Left ventricle myocardium superior (tissue), 1 donor: ENCODE data around the gene ALDH1A2. TPM values are rescaled to one million over a fixed set of nuclear protein-coding genes. Genes with fewer than 3 reads are reported as not detected.
A peak's percentile ranks its signal among the peaks of the same experiment; 100 is the strongest.
"Not testable (repeated sequence)": the region's sequence is repeated elsewhere in the genome, so short reads cannot be mapped to it uniquely, and the experiment has no call there.

Source experiments
- ATAC-seq: fragments of 200-7000 bp; cut with Tn5 transposase; one replicate; pipeline ENCODE4 v1.9.1; 2020; ENCODE audit warnings: mild to moderate bottlenecking, moderate library complexity
- DNase-seq: peaks from one replicate; pipeline ENCODE4 v3.0.0-alpha.2; 2020
- intact Hi-C: fragments of 100-400 bp; cut with micrococcal nuclease; formaldehyde crosslinking; loops from one replicate; pipeline ENCODE4 v1.11.0; 2022
- total RNA-seq: library from RNA; stranded (reverse); fragmentation: NEBNext Ultra II Directional; extraction: Animal tissue kit (Norgen Biotek cat#: 25700); gene quantifications from one replicate; pipeline ENCODE4 v1.2.1, GENCODE V29; 2021
- donor health status: DM: no; HTN: yes; CAD: no; lungs with severe emphysema.

ALDH1A2 gene
- total RNA-seq, 1 donor from 2014 or later = 10.4 TPM

DNA sequence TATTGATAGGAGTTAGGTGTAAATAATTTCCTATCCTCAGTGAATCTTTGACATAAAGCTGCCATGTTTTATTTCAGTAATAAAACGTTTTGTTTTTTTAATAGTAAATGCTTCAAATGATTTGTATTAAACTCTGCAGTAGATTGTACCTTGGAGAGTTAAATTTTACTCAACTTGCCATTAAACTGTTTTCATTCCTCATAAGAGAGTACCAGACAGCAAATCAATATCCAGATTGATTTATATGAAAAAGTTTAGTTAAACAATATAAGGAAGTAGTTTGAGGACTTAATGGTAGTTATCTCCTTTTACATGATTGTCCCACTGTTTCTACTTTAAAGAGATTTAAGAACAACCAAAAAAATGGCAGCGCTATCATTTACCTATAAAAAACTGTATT lies 18.4 kb downstream of the ALDH1A2 start:
- no peak for DNase-seq
- no peak for ATAC-seq
- intact Hi-C loops = loop anchor here (10.0 kb wide), 1 partner anchor 142 kb away; no protein-coding TSS in a partner anchor

GRCh38 chr15:58046467-58046866 lies 19.0 kb downstream of the ALDH1A2 start:
- DNase-seq = no peak
- intact Hi-C loops = loop anchor here (10.0 kb wide), 1 partner anchor 142 kb away; no protein-coding TSS in a partner anchor
- ATAC-seq = no peak

DNA sequence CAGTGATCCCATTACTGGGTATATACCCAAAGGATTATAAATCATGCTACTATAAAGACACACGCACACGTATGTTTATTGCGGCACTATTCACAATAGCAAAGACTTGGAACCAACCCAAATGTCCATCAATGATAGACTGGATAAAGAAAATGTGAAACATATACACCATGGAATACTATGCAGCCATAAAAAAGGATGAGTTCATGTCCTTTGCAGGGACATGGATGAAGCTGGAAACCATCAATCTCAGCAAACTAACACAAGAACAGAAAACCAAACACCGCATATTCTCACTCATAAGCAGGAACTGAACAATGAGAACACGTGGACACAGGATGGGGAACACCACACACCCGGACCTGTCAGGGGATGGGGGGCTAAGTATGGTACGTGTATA lies 20.1 kb downstream of the ALDH1A2 start:
- not testable (repeated sequence) for DNase-seq, ATAC-seq
- intact Hi-C loops = loop anchor here (10.0 kb wide), 1 partner anchor 141 kb away; no protein-coding TSS in a partner anchor

GRCh38 chr15:58044551-58044950 lies 21.0 kb downstream of the ALDH1A2 start:
- intact Hi-C loops = loop anchor here (10.0 kb wide), 1 partner anchor 140 kb away; no protein-coding TSS in a partner anchor
- no peak for DNase-seq
- ATAC-seq = no peak

DNA sequence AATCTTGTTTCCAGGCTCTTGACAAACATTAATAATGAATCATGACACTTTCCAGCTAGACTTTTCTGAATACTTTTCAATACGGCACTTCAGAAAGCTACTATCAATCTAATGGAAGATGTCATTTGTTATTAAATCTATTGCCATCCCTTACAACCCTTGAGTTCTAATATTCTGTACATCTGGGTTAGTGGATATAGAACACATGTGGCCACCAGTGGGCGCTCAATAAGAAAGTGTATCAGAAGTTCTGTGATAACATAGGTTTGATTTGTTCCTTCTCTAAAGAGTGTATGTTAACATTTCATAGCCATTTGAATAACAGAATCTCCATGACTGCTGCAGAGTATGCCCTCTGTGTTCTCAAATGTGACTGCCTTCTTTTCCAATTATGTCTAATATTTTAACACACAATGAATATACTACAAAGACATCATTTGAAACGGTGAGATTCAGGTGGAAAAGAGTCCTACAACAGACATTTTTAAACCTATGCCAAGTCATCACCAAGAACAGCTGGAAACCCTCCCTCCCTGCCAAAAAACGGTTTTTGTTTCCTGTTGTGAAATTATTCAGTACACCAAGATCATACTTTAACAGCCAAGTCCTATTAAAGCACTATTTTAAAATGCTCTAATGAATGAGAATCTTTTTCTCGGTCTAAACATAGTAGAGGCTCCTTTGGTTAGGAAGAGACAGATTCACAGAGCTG lies 22.2 kb downstream of the ALDH1A2 start:
- intact Hi-C loops = loop anchor here (10.0 kb wide), 1 partner anchor 139 kb away; no protein-coding TSS in a partner anchor
- DNase-seq (peak; percentile 46), ATAC-seq (peak; percentile 55)

DNA sequence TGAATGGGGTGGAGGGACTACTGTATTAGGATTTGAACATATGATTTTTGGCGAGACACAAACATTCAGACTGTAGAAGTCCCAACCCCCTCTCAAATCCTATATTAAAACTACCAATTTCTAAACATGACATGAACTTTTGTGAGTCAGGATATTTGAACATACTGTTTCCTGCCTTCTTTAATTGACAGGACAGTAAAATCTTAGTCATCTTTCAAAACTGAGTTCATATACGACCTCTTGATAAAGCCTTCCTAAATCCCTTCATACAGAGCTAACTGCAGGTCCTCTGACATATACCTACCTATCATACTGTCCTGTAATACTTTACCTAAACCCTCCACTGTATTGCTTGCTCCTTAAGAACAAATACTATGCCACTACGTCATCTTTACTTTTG lies 23.5 kb downstream of the ALDH1A2 start:
- ATAC-seq (no peak), DNase-seq (no peak)
- intact Hi-C loops = loop anchor here (10.0 kb wide), 1 partner anchor 137 kb away; no protein-coding TSS in a partner anchor

DNA sequence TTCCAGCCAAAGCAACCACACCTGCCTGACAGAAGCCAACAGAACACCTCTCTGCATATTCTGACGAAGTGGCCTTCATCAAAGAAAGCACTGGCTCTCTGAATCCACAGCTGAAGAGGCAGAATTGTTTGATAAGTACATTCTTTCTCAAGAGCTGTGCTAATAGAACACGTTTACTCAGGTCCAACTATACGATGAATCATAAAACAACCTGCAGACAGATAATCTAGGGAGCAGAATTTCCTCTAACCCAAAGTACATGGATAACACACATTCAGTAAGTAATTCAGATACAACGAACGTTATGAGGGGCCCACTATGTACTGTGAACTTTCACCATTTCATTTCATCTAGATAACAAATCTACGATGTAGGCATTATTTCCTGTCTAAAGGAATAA lies 25.4 kb downstream of the ALDH1A2 start:
- intact Hi-C loops = loop anchor here (10.0 kb wide), 1 partner anchor 135 kb away; no protein-coding TSS in a partner anchor
- ATAC-seq = no peak
- no peak for DNase-seq

- DNase-seq = no peak
- ATAC-seq = no peak
- intact Hi-C loops = loop anchor here (10.0 kb wide), 1 partner anchor 135 kb away; no protein-coding TSS in a partner anchor
Observed at GRCh38 chr15:58039079-58040035, 26.2 kb downstream of the ALDH1A2 start.

DNA sequence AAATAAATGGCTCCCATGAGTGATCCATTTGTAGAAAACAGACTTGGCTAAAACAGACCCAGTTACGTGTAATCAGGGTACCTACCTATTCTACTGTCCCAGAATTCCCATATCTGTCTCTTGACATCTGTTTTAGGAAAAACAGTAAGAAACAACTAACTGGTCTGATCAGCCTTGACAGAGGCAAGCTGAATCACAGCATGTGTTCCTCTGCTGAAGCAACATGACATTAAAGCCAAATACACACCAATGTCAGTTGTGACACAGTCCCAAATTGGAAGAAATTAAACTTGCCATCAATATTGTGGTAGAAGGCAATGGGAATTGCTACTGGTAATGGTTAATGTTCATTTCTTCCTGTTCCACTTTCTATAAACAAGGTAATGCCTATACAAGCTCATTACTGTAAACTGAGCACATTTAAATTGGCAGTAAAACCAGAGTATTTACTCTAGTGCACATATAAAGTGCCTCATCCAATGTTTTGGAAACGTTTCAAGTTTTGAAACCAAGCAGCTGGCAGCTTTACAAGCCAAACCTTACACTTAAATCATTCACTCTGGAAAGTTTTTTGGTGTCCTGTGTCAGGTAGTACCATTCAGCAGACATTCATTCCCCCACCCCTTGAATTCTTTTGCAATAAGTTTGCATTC lies 27.0 kb downstream of the ALDH1A2 start:
- DNase-seq (no peak), ATAC-seq (peak; percentile 66)
- intact Hi-C loops = no loop called here

DNA sequence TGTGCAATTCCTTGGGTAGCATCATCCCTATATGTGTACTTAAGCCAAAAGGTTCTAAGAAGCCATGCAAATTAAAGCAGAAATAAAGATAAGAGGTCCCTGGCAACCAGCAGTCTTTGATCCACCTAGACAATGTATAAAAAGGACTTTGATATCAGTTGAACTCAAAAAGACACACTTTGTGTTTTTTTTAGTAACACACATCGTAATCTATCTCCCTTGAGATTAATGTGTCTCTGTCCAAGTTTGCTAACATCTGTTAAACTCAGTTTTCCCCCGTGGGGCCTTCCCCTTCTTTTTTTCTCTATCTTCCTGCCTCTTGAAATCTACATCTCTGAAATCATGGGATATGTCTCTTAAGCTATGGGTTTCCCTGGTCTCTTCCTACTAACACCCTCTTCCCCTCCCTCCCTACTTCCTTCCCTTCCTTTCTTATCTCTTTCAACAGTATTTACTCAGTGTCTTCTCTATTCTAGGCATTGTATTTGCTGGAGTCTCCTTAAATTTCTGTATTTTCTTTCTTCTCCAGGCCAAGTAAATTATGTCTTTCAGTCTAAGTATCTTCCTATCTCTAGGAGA lies 27.7 kb downstream of the ALDH1A2 start:
- ATAC-seq (peak; percentile 63), DNase-seq (no peak)
- intact Hi-C loops = no loop called here

- intact Hi-C loops = no loop called here
- no peak for DNase-seq
Observed at GRCh38 chr15:58036579-58036978, 28.9 kb downstream of the ALDH1A2 start.

GRCh38 chr15:58028392-58028791 lies 37.1 kb downstream of the ALDH1A2 start:
- ATAC-seq, intact Hi-C loops, DNase-seq: not testable (repeated sequence)

More at GRCh38 chr15:58036579-58036978, 28.9 kb downstream of the ALDH1A2 start:
- ATAC-seq = no peak

DNA sequence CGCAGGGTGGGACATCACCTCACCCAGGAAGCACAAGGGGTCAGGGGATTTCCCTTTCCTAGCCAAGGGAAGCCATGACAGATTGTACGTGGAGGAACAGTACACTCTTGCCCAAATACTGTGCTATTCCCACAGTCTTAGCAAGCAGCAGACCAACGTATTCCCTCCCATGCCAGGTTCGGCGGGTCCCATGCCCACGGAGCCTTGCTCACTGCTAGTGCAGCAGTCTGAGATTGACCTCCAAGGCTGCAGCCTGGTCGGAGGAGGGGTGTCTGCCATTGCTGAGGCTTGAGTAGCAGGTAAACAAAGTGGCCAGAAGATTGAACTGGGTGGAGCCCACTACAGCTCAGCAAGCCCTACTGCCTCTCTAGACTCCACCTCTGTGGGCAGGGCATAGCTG lies 39.0 kb downstream of the ALDH1A2 start:
- DNase-seq (no peak), ATAC-seq (no peak)
- intact Hi-C loops = no loop called here

GRCh38 chr15:58026051-58026450 lies 39.5 kb downstream of the ALDH1A2 start:
- ATAC-seq (no peak), DNase-seq (no peak)
- intact Hi-C loops = no loop called here

DNA sequence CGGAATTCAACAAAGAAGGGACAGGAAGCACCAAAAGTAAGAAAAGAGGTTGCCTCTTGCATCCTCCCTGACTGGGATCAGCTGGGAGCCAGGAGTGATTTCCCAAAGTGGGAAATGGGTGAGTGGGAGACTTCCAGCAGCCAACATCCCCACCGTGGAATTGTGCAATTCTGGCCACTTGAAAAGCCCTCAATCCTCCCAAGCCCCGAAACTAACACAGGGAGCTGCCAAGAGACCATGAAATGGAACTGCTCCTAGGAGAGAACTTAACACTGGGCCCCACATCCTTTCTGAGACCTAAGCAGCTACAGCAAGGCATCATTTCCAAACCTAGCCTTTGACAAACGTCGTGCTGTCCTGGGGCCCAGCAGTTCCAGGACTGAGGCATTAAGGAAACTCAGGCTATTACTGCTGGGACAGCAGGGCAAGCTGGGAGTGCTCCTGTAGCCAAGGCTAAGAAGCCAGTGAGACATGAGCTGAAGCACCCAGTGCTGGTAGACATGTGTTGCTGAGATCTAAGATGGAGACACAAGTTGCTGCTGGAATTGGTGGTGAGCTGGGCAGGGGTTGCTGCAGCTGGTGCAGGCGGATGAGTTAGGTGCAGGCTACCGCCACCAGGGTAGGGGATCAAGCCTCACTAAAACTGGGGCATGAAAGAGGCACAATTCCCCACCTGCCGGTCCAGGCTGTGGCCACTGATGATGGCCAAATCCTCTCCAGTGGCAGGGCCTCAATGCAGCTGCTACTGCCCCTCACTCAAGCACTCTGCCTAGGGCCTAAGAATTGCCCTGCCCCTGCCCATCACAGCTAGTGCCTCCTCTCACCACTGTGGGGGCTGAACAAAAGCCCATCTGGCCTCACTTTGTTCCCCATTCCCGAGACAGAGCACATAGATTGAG lies 43.9 kb downstream of the ALDH1A2 start:
- intact Hi-C loops = no loop called here
- ATAC-seq = peak; percentile 70
- DNase-seq = no peak

DNA sequence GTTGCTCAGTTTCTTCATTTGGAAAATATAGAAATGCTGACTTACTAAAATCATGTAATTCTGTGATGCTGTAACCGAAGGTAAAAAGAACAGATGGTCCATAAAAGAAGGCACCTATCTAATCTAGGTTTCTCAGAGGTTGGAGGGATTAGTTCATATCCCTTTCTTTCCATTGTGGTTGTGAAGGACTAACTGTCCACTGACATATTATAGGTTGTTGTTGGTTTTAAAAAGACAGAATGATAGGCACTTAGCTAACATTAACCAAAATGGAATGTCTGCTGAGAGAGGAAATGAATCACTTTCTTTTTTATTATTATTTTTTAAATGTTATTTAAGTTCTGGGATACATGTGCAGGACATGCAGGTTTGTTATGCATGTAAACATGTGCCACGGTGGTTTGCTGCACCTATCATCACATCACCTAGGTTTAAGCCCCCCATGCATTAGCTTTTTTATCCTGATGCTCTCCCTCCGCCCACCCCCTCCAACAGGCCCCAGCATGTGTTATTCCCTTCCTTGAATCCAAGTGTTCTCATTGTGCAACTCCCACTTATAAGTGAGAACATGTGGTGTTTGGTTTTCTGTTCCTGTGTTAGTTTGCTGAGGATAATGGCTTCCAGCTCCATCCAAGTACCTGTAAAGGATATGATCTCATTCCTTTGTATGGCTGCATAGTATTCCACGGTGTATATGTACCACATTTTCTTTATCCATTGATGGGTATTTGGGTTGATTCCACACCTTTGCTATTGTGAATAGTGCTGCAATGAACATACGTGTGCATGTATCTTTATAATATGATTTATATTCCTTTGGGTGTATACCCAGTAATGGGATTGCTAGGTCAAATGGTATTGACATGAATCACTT lies 45.8 kb downstream of the ALDH1A2 start:
- intact Hi-C loops = no loop called here
- DNase-seq (no peak), ATAC-seq (no peak)

- peak; percentile 44 for ATAC-seq
Observed at GRCh38 chr15:58017869-58018268, 47.6 kb downstream of the ALDH1A2 start.

More at GRCh38 chr15:58017869-58018268, 47.6 kb downstream of the ALDH1A2 start:
- intact Hi-C loops = no loop called here
- DNase-seq = no peak
